AG09319 (cell line): ENCODE measurements around the gene EFEMP2.
"Not testable (repeated sequence)": the region's sequence is repeated elsewhere in the genome, so short reads cannot be mapped to it uniquely, and the experiment has no call there.

Source experiments
- DNase-seq: peaks from one replicate; pipeline ENCODE4 v3.0.0-alpha.2; 2010; ENCODE audit warnings: low read depth; ENCODE audit errors: extremely low read depth
- TF ChIP-seq, protein P1 (sequence below): IDR thresholded peaks from 2 replicates; pipeline ENCODE4 v1.5.1; 2011; ENCODE audit warnings: low read depth, mild to moderate bottlenecking, inconsistent platforms, low read length, moderate library complexity

EFEMP2 gene

DNA sequence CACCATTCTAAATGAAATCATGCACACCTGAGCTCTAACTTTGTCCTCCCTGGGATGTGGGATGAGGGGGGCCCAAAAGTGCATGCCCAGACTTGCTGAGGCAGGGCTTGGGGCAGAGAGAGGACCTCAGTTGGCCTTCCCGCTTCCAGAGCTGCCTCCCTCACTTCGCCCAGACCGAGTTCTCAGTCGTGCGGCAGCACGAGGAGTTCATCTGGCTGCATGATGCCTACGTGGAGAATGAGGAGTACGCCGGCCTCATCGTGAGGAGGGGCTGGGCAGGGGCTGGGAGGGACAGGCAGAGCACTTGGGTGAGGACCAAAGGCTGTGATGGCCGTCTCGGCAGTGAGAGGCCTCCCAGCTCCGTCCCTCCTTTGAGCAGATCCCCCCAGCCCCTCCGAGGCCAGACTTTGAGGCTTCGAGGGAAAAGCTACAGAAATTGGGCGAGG lies 22.8 kb downstream of the EFEMP2 start:
- no peak for DNase-seq
- TF ChIP-seq, protein P1, sequence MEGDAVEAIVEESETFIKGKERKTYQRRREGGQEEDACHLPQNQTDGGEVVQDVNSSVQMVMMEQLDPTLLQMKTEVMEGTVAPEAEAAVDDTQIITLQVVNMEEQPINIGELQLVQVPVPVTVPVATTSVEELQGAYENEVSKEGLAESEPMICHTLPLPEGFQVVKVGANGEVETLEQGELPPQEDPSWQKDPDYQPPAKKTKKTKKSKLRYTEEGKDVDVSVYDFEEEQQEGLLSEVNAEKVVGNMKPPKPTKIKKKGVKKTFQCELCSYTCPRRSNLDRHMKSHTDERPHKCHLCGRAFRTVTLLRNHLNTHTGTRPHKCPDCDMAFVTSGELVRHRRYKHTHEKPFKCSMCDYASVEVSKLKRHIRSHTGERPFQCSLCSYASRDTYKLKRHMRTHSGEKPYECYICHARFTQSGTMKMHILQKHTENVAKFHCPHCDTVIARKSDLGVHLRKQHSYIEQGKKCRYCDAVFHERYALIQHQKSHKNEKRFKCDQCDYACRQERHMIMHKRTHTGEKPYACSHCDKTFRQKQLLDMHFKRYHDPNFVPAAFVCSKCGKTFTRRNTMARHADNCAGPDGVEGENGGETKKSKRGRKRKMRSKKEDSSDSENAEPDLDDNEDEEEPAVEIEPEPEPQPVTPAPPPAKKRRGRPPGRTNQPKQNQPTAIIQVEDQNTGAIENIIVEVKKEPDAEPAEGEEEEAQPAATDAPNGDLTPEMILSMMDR = no peak

DNA sequence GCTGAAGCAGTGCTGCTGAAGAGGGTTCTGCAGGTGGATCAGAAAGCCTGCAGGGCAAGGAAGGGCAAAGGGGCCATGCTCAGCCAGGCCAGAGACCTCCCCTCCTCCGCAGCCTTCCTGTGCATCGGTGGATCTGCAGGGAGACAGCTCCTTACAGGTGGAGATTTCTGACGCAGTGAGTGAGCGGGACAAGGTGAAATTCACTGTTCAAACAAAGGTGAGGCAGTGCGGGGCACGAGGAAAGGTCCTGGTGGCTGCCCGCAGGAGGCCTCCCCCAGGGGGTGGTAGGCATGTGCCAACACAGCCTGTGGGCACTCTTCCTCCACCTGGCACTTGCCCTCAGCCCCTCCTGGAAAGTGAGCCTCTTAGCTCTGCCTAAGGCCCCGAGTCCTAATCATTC lies 23.2 kb downstream of the EFEMP2 start:
- no peak for DNase-seq

DNA sequence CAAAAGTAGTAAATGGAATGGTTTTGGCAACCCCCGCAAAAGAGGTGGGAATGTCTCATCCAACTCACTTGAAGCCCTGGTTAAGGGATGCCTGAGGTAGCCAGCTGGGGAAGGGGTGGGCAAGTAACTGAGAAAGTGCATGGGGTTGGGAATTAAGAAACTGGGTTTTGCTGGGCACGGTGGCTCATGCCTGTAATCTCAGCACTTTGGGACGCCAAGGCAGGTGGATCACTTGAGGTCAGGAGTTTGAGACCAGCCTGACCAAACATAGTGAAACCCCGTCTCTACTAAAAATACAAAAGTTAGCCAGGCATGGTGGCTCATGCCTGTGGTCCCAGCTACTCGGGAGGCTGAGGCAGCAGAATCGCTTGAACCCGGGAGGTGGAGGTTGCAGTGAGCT lies 23.9 kb downstream of the EFEMP2 start:
- DNase-seq = not testable (repeated sequence)

More for the DNA sequence above, 23.2 kb downstream of the EFEMP2 start:
- TF ChIP-seq, protein P1 = no peak

DNA sequence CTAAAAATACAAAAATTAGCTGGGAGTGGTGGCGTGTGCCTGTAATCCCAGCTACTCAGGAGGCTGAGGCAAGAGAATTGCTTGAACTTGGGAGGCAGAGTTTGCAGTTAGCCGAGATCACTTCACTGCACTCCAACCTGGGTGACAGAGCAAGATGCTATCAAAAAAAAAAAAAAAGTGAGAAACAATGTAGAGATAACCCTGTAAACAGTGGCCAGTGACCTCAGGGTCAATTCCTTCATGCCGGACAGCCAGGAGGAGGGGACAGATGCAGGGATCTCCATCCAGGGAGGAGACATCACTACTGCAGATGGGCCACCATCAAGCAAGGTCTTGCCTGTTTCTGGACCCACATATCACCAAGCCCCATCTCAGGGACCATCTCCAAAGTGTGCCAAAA lies 24.9 kb downstream of the EFEMP2 start:
- no peak for DNase-seq
- TF ChIP-seq, protein P1 = no peak

DNA sequence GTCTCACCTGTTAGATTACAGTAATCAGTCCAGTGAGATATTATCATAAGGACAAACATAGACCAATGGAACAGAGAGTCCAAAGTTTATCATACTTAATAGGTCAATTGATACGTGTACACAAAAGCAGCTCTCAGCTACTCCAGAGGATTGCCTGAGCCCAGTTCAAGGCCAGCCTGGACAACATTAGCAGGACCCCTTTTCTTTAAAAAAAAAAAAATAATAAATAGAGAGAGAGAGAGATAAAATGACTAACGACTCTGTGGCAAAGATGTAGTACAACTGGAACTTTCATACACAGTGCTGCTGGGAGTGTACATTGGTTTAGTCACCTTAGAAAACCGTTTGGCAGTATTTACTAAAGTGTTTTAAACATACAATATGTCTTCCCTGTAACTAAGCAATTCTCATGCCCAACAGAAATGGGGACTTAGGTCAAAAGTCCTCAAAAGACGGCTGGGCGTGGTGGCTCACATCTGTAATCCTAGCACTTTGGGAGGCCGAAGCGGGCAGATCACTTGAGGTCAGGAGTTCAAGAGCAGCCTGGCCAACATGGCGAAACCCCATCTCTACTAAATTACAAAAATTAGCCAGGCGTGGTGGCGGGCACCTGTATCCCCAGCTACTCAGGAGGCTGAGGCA lies 28.2 kb downstream of the EFEMP2 start:
- DNase-seq = no peak
- TF ChIP-seq, protein P1 = no peak

DNA sequence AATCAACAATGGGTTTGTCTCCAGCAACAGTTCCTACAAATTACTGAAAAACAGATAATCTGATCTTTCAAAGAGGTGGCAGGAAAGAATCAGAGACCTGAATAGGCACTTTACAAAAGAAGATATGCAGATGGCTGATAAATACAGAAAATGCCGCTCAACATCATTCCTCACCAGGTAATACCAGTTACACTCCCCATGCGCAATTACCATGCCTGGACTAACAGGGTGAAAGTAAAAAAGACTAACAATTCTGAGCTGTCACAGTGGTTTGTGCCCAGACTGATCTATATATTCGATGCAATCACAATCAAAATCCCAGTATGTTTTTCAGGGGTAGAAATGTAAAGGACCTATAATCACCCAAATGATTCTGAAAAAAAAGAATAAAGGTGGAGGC lies 28.8 kb downstream of the EFEMP2 start:
- TF ChIP-seq, protein P1 = no peak
- DNase-seq = no peak

DNA sequence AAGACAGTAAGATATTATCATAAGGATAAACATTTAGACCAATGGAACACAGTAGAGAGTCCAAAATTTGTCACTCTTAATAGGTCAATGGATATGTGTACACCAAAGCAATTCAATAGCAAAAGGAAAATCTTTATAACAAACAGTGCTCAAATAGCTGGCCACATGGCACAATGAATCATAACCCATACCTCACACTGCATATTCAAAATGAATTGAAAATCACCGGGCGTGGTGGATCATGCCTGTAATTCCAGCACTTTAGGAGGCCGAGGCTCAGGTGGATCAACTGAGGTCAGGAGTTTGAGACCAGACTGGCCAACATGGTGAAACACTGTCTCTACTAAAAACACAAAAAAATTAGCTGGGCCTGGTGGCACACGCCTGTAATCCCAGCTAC lies 30.5 kb downstream of the EFEMP2 start:
- TF ChIP-seq, protein P1 = no peak
- DNase-seq = no peak

DNA sequence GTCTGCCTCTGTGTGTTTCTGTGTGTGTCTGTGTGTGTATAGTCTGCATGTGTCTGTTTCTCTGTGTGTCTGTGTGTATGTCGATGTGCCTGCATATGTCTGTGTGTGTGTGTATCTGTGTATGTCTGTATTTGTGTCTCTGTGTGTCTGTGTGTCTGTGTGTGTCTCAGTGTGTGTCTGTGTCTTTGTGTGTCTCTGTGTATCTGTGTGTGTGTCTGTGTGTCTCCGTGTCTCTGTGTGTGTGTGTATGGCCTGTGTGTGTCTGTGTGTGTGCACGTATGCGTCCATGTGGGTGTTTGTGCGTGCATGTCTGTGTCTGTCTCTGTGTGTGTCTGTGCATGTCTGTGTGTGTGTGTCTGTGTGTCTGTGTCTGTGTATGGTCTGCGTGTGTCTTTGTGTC lies 38.4 kb downstream of the EFEMP2 start:
- TF ChIP-seq, protein P1 = no peak
- no peak for DNase-seq
